Glutamatergic neuron (in vitro differentiated cells): Measurements from ENCODE around the gene ZFP36L2. TPM values are rescaled to one million over a fixed set of nuclear protein-coding genes. Genes with fewer than 3 reads are reported as not detected.
"Not testable (repeated sequence)": the region's sequence is repeated elsewhere in the genome, so short reads cannot be mapped to it uniquely, and the experiment has no call there.

Source experiments
- DNase-seq: peaks from one replicate; pipeline ENCODE4 v3.0.0; 2022
- H3K27ac Mint-ChIP-seq: one replicate; pipeline ENCODE4 v1.8.0; 2020; ENCODE audit warnings: mild to moderate bottlenecking, mixed read lengths, inconsistent platforms; ENCODE audit not compliant: unreplicated experiment
- H3K27me3 Mint-ChIP-seq: one replicate; pipeline ENCODE4 v1.8.0; 2020; ENCODE audit warnings: mild to moderate bottlenecking, moderate library complexity, mixed read lengths, inconsistent platforms; ENCODE audit not compliant: unreplicated experiment
- H3K36me3 Mint-ChIP-seq: one replicate; pipeline ENCODE4 v1.8.0; 2020; ENCODE audit warnings: mild to moderate bottlenecking, mixed read lengths, inconsistent platforms; ENCODE audit not compliant: unreplicated experiment
- H3K4me1 Mint-ChIP-seq: one replicate; pipeline ENCODE4 v1.8.0; 2020; ENCODE audit warnings: mild to moderate bottlenecking, low read depth, mixed read lengths, inconsistent platforms; ENCODE audit not compliant: unreplicated experiment
- H3K4me3 Mint-ChIP-seq: one replicate; pipeline ENCODE4 v1.8.0; 2020; ENCODE audit warnings: mild to moderate bottlenecking, mixed read lengths, inconsistent platforms; ENCODE audit not compliant: unreplicated experiment
- H3K9me3 Mint-ChIP-seq: one replicate; pipeline ENCODE4 v1.8.0; 2020; ENCODE audit warnings: mild to moderate bottlenecking, moderate library complexity, mixed read lengths, inconsistent platforms; ENCODE audit not compliant: unreplicated experiment
- CTCF ChIP-seq: fragments of 200-600 bp; sonication (generic); IDR thresholded peaks from one replicate; pipeline ENCODE4 v1.5.0; 2021; ENCODE audit not compliant: partially characterized antibody, unreplicated experiment
- total RNA-seq: library from RNA; stranded (reverse); fragmentation: NEBNext Ultra II Directional; extraction: Animal tissue kit (Norgen Biotek cat#: 25700); gene quantifications from one replicate; pipeline ENCODE4 v1.2.1, GENCODE V29; 2021; ENCODE audit not compliant: unreplicated experiment

Gene ZFP36L2
- total RNA-seq, 1 donor from 2014 or later: 0.88 TPM

GRCh38 chr2:43190311-43191052, 35.9 kb downstream of the ZFP36L2 start:
- TF ChIP-seq CTCF: no peak
- Mint-ChIP-seq H3K4me1 (peaks cover 3% of the 10 kb centered on the region), H3K36me3 (no peaks in the 10 kb centered on the region), H3K27ac (no peak overlapping the region), H3K27me3 (peaks cover 6% of the 10 kb centered on the region), H3K4me3 (no peak overlapping the region), H3K9me3 (peaks cover 6% of the 10 kb centered on the region)
- DNase-seq: no peak

- H3K9me3 Mint-ChIP-seq, H3K4me3 Mint-ChIP-seq, H3K36me3 Mint-ChIP-seq, DNase-seq, H3K27ac Mint-ChIP-seq, H3K27me3 Mint-ChIP-seq, H3K4me1 Mint-ChIP-seq: not testable (repeated sequence)
Observed at GRCh38 chr2:43189861-43190260, 36.5 kb downstream of the ZFP36L2 start.

- no peak overlapping the region for H3K27ac Mint-ChIP-seq
- H3K9me3 Mint-ChIP-seq: peaks cover 4% of the 10 kb centered on the region
- H3K4me1 Mint-ChIP-seq: peaks cover 3% of the 10 kb centered on the region
- peaks cover 6% of the 10 kb centered on the region for H3K27me3 Mint-ChIP-seq
- H3K4me3 Mint-ChIP-seq: no peak overlapping the region
- TF ChIP-seq CTCF: no peak
- H3K36me3 Mint-ChIP-seq: no peaks in the 10 kb centered on the region
- no peak for DNase-seq
Observed at GRCh38 chr2:43188561-43189386, 37.6 kb downstream of the ZFP36L2 start.

GRCh38 chr2:43186679-43187374, 39.6 kb downstream of the ZFP36L2 start:
- Mint-ChIP-seq H3K4me1 (peaks cover 3% of the 10 kb centered on the region), H3K27ac (no peak overlapping the region), H3K4me3 (no peak overlapping the region), H3K27me3 (peaks cover 6% of the 10 kb centered on the region), H3K36me3 (no peaks in the 10 kb centered on the region), H3K9me3 (peaks cover 4% of the 10 kb centered on the region)
- TF ChIP-seq CTCF: no peak
- no peak for DNase-seq

GRCh38 chr2:43186321-43186678, 40.1 kb downstream of the ZFP36L2 start:
- Mint-ChIP-seq H3K4me1 (peaks cover 3% of the 10 kb centered on the region), H3K27me3 (peaks cover 8% of the 10 kb centered on the region), H3K4me3 (no peak overlapping the region), H3K36me3 (no peaks in the 10 kb centered on the region), H3K9me3 (peaks cover 6% of the 10 kb centered on the region), H3K27ac (no peak overlapping the region)
- DNase-seq: no peak
- no peak for TF ChIP-seq CTCF
